Limb (tissue), 2 donors: Measurements from ENCODE around the gene CECR2.

ENCODE experiments used
- DNase-seq, 2 donors: peaks; one replicate each; pipeline ENCODE4 v3.0.0-alpha.2; 2016; ENCODE audit errors: extremely low spot score in 2 of 2

Gene CECR2

DNA sequence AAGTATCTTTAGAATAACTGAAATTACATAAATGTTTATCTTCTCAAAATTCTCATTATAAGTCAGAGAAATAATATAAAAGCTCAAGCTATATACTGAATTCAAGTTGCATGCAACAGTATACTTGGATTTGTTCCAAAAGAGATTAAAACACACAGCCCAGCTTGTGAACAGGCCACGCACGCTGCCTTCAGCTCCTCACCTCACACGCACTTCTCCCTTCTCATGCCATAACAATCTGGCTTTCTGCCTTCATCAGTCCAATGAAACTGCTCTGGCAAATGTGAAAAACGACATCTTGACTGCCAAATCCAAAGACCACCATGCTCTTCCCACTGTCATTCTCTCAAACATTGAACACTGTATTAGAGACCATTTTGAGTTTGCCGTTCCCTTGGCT lies 237.2 kb downstream of the CECR2 start:
- peak; percentile 44 to 63 for DNase-seq
